HCT116 (cell line): ENCODE results near the gene SLC25A47. TPM values are rescaled to one million over a fixed set of nuclear protein-coding genes. Genes with fewer than 3 reads are reported as not detected.

Experiments
- ATAC-seq: fragments of 200-7000 bp; cut with Tn5 transposase; 2 replicates; pipeline ENCODE4 v1.9.1; 2020; ENCODE audit warnings: mild to moderate bottlenecking, moderate library complexity
- BruUV-seq: library from RNA; stranded (reverse); fragments of 400-500 nt; replicated peaks from 2 replicates; lab custom pipeline; 2021; lab: Mats Ljungman, UMichigan
- CTCF ChIA-PET: fragments of 300-600 bp; sonication (Branson Sonifier 250); formaldehyde crosslinking; loops from one replicate; lab custom pipeline; 2021; ENCODE audit warnings: antibody characterized with exemption; lab: Charles Lee
- POLR2A ChIA-PET: fragments of 300-600, 350-600 bp; sonication (Branson Sonifier 250); formaldehyde crosslinking; loops from one replicate; lab custom pipeline; 2021; ENCODE audit warnings: antibody characterized with exemption; lab: Charles Lee
- RAD21 ChIA-PET, 2 experiments: fragments of 300-600 bp; sonication (Branson Sonifier 250); formaldehyde crosslinking; loops; one replicate each; lab custom pipeline; 2023; ENCODE audit warnings: low total read pairs in 2 of 2; ENCODE audit not compliant: uncharacterized antibody in 2 of 2, unreplicated experiment in 2 of 2, low non-redundant PET in 1 of 2; lab: Charles Lee
- DNase-seq: peaks from one replicate; pipeline ENCODE4 v3.0.0-alpha.2; 2010; ENCODE audit warnings: low read depth, low spot score
- H2AFZ ChIP-seq: fragments of 200-600 bp; shearing (Covaris generic), sonication (generic); 2 replicates; pipeline ENCODE4 v1.6.1; 2017; ENCODE audit warnings: low read depth, mixed run types, mixed read lengths, antibody characterized with exemption, low read length; ENCODE audit not compliant: poor library complexity, severe bottlenecking
- H3K27ac ChIP-seq: 2 replicates; pipeline ENCODE4 v1.5.1; 2012; ENCODE audit warnings: low read depth, low read length
- H3K27me3 ChIP-seq: fragments of 200-600 bp; sonication (generic); 2 replicates; pipeline ENCODE4 v1.6.1; 2016; ENCODE audit warnings: mixed run types, low read length, mixed read lengths; ENCODE audit not compliant: insufficient read depth
- H3K36me3 ChIP-seq, 2 experiments: fragments of 200-500 bp in 1 of 2; fragments of 200-600 bp in 1 of 2; sonication (Bioruptor generic) in 1 of 2; sonication (generic) in 1 of 2; 2 replicates each; pipeline versions ENCODE4 v1.5.1 to v1.6.1; 2014 to 2016; ENCODE audit warnings: low read length in 2 of 2, inconsistent platforms in 1 of 2, mixed read lengths in 1 of 2, mixed run types in 1 of 2; ENCODE audit not compliant: insufficient read depth in 2 of 2, control insufficient read depth in 1 of 2
- H3K4me1 ChIP-seq, 2 experiments: fragments of 200-600 bp in 1 of 2; sonication (generic) in 1 of 2; 2 replicates each; pipeline versions ENCODE4 v1.5.1 to v1.6.1; 2012 to 2017; ENCODE audit warnings: low read length in 2 of 2, inconsistent platforms in 1 of 2, mild to moderate bottlenecking in 1 of 2, mixed read lengths in 1 of 2, mixed run types in 1 of 2, moderate library complexity in 1 of 2; ENCODE audit not compliant: insufficient read depth in 2 of 2, control insufficient read depth in 1 of 2
- H3K4me2 ChIP-seq: fragments of 200-600 bp; sonication (generic); 2 replicates; pipeline ENCODE4 v1.6.1; 2017; ENCODE audit warnings: mixed run types, low read length, mixed read lengths
- H3K4me3 ChIP-seq, 2 experiments: fragments of 200-600 bp in 1 of 2; sonication (generic) in 1 of 2; replicated peaks in 1 of 2; 2 replicates each; pipeline ENCODE4 v1.5.1; 2011 to 2016; ENCODE audit warnings: low read length in 2 of 2, control low read depth in 1 of 2, low read depth in 1 of 2, mild to moderate bottlenecking in 1 of 2, mixed read lengths in 1 of 2, mixed run types in 1 of 2
- H3K79me2 ChIP-seq: fragments of 200-600 bp; sonication (generic); 2 replicates; pipeline ENCODE4 v1.6.1; 2017; ENCODE audit warnings: mild to moderate bottlenecking, mixed run types, low read length, moderate library complexity, mixed read lengths; ENCODE audit not compliant: insufficient read depth
- H3K9ac ChIP-seq: fragments of 200-600 bp; sonication (generic); 2 replicates; pipeline ENCODE4 v1.6.1; 2016; ENCODE audit warnings: low read length, mixed read lengths
- H3K9me2 ChIP-seq: fragments of 200-600 bp; sonication (generic), shearing (Covaris generic); 2 replicates; pipeline ENCODE4 v1.6.1; 2017; ENCODE audit warnings: mixed run types, mild to moderate bottlenecking, moderate library complexity; ENCODE audit not compliant: insufficient read depth
- H3K9me3 ChIP-seq, 2 experiments: fragments of 200-500 bp in 1 of 2; fragments of 200-600 bp in 1 of 2; sonication (Bioruptor generic) in 1 of 2; sonication (generic) in 1 of 2; 2 replicates each; pipeline ENCODE4 v1.6.1; 2014 to 2017; ENCODE audit warnings: low read length in 2 of 2, mixed read lengths in 2 of 2, inconsistent platforms in 1 of 2, low read depth in 1 of 2, mild to moderate bottlenecking in 1 of 2, mixed run types in 1 of 2, moderate library complexity in 1 of 2; ENCODE audit not compliant: control insufficient read depth in 1 of 2, insufficient read depth in 1 of 2
- H4K20me1 ChIP-seq: fragments of 200-600 bp; sonication (generic), shearing (Covaris generic); 2 replicates; pipeline ENCODE4 v1.6.1; 2017; ENCODE audit warnings: mixed run types, mild to moderate bottlenecking, moderate library complexity; ENCODE audit not compliant: insufficient read depth
- EZH2 ChIP-seq: fragments of 200-600 bp; sonication (generic); IDR thresholded peaks from 2 replicates; pipeline ENCODE4 v1.6.1; 2017; ENCODE audit warnings: antibody characterized with exemption, mixed run types
- EZH2phosphoT487 ChIP-seq: fragments of 200-600 bp; IDR thresholded peaks from 2 replicates; pipeline ENCODE4 v1.6.1; 2018; ENCODE audit warnings: antibody characterized with exemption, borderline replicate concordance
- RAD21 ChIP-seq: IDR thresholded peaks from 2 replicates; pipeline ENCODE4 v1.6.1; 2012; ENCODE audit warnings: low read depth, mild to moderate bottlenecking
- intact Hi-C: fragments of 100-400 bp; cut with micrococcal nuclease; formaldehyde crosslinking; loops from 2 replicates; pipeline ENCODE4 v1.10.0; 2022
- total RNA-seq: library from RNA; stranded (reverse); gene quantifications from one replicate; pipeline ENCODE4 v1.2.1, GENCODE V29; 2021; ENCODE audit not compliant: unreplicated experiment
- TF ChIP-seq, protein P1 (sequence below): IDR thresholded peaks from 2 replicates; pipeline ENCODE4 v1.6.1; 2012; ENCODE audit warnings: low read depth

The SLC25A47 gene
- total RNA-seq, 1 experiment from 2014 or later, result 0.17 TPM

DNA sequence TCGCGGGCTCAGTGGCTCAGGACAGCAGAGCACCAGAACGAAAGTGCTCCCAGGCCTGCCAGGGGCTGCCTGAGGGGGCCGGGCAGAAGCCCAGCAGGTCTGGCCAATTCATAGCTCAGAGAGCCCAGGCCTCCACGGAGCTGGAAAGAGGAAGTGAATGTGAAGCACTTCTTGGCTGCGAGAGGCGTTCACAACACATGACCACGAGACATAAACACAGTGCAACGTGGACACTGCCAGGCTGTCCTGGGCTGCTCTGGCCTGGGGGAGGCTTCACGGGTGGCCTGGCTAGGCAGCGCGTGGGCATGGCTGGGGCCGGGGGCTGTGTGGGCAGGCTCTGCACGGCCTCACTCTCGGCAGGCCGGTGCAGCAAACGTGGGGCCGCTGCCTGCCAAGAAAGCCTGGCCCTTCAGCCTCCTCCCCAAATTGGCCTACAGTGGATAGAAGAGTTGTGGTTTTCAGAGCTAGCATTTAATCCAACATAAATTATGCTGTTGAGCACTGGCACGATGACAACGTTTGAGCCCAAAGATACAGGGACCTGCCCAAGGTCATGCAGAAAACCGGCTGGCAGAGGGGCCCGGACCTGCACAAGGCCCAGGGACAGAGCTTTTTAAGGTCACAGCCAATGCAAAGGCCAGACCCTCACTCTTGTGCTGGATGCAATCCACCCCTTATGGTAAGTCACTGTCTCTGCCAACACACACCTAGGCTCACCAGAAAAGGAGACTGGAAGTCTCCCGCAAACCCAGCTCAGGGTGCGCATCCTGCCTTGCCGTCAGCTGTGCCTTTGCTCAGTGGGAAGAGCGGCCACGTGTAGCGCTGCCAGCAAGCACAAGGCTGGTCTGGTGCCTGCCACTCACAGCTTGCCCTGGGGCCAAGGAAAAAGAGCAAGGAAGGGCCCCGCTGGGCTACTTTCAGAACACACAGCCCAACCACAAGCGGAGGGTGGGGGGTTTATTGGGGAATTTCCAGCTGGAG is 25.5 kb upstream of the SLC25A47 start:
- Histone ChIP-seq H3K79me2 (no peaks in the 10 kb centered on the region), H3K9ac (no peak overlapping the region), H3K9me2 (no peaks in the 10 kb centered on the region), H3K27me3 (no peaks in the 10 kb centered on the region), H3K36me3 (0 out of 4 replicates have a peak, but pooled peaks cover 0 to 3% of the 10 kb centered on the region in 2 experiments), H4K20me1 (no peaks in the 10 kb centered on the region), H3K9me3 (no peaks in the 10 kb centered on the region), H3K4me1 (peaks cover 2% of the 10 kb centered on the region in 2 experiments; a peak in 3 of 4 replicates), H3K4me3 (no peak overlapping the region), H3K27ac (no peak overlapping the region), H2AFZ (no peak overlapping the region), H3K4me2 (no peak overlapping the region)
- intact Hi-C loops, result no loop called here
- CTCF ChIA-PET, result interaction anchor here (3.8 kb wide), 1 partner anchor 12 kb away, joined by 19 read pairs; no protein-coding TSS in a partner anchor
- TF ChIP-seq, protein P1, sequence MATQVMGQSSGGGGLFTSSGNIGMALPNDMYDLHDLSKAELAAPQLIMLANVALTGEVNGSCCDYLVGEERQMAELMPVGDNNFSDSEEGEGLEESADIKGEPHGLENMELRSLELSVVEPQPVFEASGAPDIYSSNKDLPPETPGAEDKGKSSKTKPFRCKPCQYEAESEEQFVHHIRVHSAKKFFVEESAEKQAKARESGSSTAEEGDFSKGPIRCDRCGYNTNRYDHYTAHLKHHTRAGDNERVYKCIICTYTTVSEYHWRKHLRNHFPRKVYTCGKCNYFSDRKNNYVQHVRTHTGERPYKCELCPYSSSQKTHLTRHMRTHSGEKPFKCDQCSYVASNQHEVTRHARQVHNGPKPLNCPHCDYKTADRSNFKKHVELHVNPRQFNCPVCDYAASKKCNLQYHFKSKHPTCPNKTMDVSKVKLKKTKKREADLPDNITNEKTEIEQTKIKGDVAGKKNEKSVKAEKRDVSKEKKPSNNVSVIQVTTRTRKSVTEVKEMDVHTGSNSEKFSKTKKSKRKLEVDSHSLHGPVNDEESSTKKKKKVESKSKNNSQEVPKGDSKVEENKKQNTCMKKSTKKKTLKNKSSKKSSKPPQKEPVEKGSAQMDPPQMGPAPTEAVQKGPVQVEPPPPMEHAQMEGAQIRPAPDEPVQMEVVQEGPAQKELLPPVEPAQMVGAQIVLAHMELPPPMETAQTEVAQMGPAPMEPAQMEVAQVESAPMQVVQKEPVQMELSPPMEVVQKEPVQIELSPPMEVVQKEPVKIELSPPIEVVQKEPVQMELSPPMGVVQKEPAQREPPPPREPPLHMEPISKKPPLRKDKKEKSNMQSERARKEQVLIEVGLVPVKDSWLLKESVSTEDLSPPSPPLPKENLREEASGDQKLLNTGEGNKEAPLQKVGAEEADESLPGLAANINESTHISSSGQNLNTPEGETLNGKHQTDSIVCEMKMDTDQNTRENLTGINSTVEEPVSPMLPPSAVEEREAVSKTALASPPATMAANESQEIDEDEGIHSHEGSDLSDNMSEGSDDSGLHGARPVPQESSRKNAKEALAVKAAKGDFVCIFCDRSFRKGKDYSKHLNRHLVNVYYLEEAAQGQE, result no peak
- TF ChIP-seq EZH2phosphoT487, result no peak
- no peak for TF ChIP-seq RAD21
- no peak for TF ChIP-seq EZH2
- RAD21 ChIA-PET, result interaction anchor here in 1 of 2 experiments (0.6 kb wide), 1 partner anchor 55 kb away, joined by 4 read pairs; no protein-coding TSS in a partner anchor
- POLR2A ChIA-PET, result no interaction called here
- no TSS peak for BruUV-seq
- DNase-seq (no peak), ATAC-seq (no peak)
